ENCODE results near the gene CXADR.
"Not testable (repeated sequence)": the region's sequence is repeated elsewhere in the genome, so short reads cannot be mapped to it uniquely, and the experiment has no call there.

CXADR gene

GRCh38 chr21:17488620-17489019 lies 24.2 kb upstream of the CXADR start:
- Histone ChIP-seq H3K36me3 (ENCODE audit: control insufficient read depth, insufficient read depth, low read length) (no peaks in the 10 kb centered on the region), H3K4me1 (ENCODE audit: control insufficient read depth, insufficient read depth, low read length) (no peaks in the 10 kb centered on the region), H3K27me3 (ENCODE audit: control insufficient read depth, insufficient read depth, low read length) (no peaks in the 10 kb centered on the region), H3K9ac (ENCODE audit: low read depth, low read length) (no peak overlapping the region), H3K9me3 (ENCODE audit: control insufficient read depth, insufficient read depth, low read length) (no peaks in the 10 kb centered on the region), H3K4me3 (ENCODE audit: low read depth, low read length) (no peak overlapping the region)

GRCh38 chr21:17489565-17489964 lies 23.3 kb upstream of the CXADR start:
- not testable (repeated sequence) for H3K9ac ChIP-seq (ENCODE audit: low read depth, low read length); H3K27me3 ChIP-seq (ENCODE audit: control insufficient read depth, insufficient read depth, low read length); H3K4me1 ChIP-seq (ENCODE audit: control insufficient read depth, insufficient read depth, low read length); H3K4me3 ChIP-seq (ENCODE audit: low read depth, low read length); H3K9me3 ChIP-seq (ENCODE audit: control insufficient read depth, insufficient read depth, low read length); H3K36me3 ChIP-seq (ENCODE audit: control insufficient read depth, insufficient read depth, low read length)

GRCh38 chr21:17491716-17492414 lies 21.0 kb upstream of the CXADR start:
- H3K9me3 ChIP-seq (ENCODE audit: control insufficient read depth, insufficient read depth, low read length): no peaks in the 10 kb centered on the region
- H3K27me3 ChIP-seq (ENCODE audit: control insufficient read depth, insufficient read depth, low read length): no peaks in the 10 kb centered on the region
- no peaks in the 10 kb centered on the region for H3K4me1 ChIP-seq (ENCODE audit: control insufficient read depth, insufficient read depth, low read length)
- H3K36me3 ChIP-seq (ENCODE audit: control insufficient read depth, insufficient read depth, low read length): no peaks in the 10 kb centered on the region
- H3K9ac ChIP-seq (ENCODE audit: low read depth, low read length): no peak overlapping the region
- H3K4me3 ChIP-seq (ENCODE audit: low read depth, low read length): no peak overlapping the region

GRCh38 chr21:17492415-17493168 lies 20.3 kb upstream of the CXADR start:
- Histone ChIP-seq H3K9me3 (ENCODE audit: control insufficient read depth, insufficient read depth, low read length) (no peaks in the 10 kb centered on the region), H3K36me3 (ENCODE audit: control insufficient read depth, insufficient read depth, low read length) (no peaks in the 10 kb centered on the region), H3K9ac (ENCODE audit: low read depth, low read length) (no peak overlapping the region), H3K4me1 (ENCODE audit: control insufficient read depth, insufficient read depth, low read length) (no peaks in the 10 kb centered on the region), H3K27me3 (ENCODE audit: control insufficient read depth, insufficient read depth, low read length) (no peaks in the 10 kb centered on the region), H3K4me3 (ENCODE audit: low read depth, low read length) (no peak overlapping the region)

- no peaks in the 10 kb centered on the region for H3K4me1 ChIP-seq (ENCODE audit: control insufficient read depth, insufficient read depth, low read length)
- H3K36me3 ChIP-seq (ENCODE audit: control insufficient read depth, insufficient read depth, low read length): no peaks in the 10 kb centered on the region
- no peak overlapping the region for H3K4me3 ChIP-seq (ENCODE audit: low read depth, low read length)
- no peak overlapping the region for H3K9ac ChIP-seq (ENCODE audit: low read depth, low read length)
- H3K9me3 ChIP-seq (ENCODE audit: control insufficient read depth, insufficient read depth, low read length): no peaks in the 10 kb centered on the region
- no peaks in the 10 kb centered on the region for H3K27me3 ChIP-seq (ENCODE audit: control insufficient read depth, insufficient read depth, low read length)
Measured at GRCh38 chr21:17494051-17494450, 18.8 kb upstream of the CXADR start.

- H3K4me3 ChIP-seq (ENCODE audit: low read depth, low read length): no peak overlapping the region
- H3K4me1 ChIP-seq (ENCODE audit: control insufficient read depth, insufficient read depth, low read length): no peaks in the 10 kb centered on the region
- no peak overlapping the region for H3K9ac ChIP-seq (ENCODE audit: low read depth, low read length)
- no peaks in the 10 kb centered on the region for H3K36me3 ChIP-seq (ENCODE audit: control insufficient read depth, insufficient read depth, low read length)
- H3K27me3 ChIP-seq (ENCODE audit: control insufficient read depth, insufficient read depth, low read length): no peaks in the 10 kb centered on the region
- no peaks in the 10 kb centered on the region for H3K9me3 ChIP-seq (ENCODE audit: control insufficient read depth, insufficient read depth, low read length)
Measured at GRCh38 chr21:17495680-17496079, 17.2 kb upstream of the CXADR start.

GRCh38 chr21:17497316-17497715 lies 15.5 kb upstream of the CXADR start:
- no peak overlapping the region for H3K9ac ChIP-seq (ENCODE audit: low read depth, low read length)
- H3K4me1 ChIP-seq (ENCODE audit: control insufficient read depth, insufficient read depth, low read length): no peaks in the 10 kb centered on the region
- no peaks in the 10 kb centered on the region for H3K9me3 ChIP-seq (ENCODE audit: control insufficient read depth, insufficient read depth, low read length)
- H3K36me3 ChIP-seq (ENCODE audit: control insufficient read depth, insufficient read depth, low read length): no peaks in the 10 kb centered on the region
- H3K27me3 ChIP-seq (ENCODE audit: control insufficient read depth, insufficient read depth, low read length): no peaks in the 10 kb centered on the region
- no peak overlapping the region for H3K4me3 ChIP-seq (ENCODE audit: low read depth, low read length)

- H3K36me3 ChIP-seq (ENCODE audit: control insufficient read depth, insufficient read depth, low read length): no peaks in the 10 kb centered on the region
- no peak overlapping the region for H3K4me3 ChIP-seq (ENCODE audit: low read depth, low read length)
- H3K9me3 ChIP-seq (ENCODE audit: control insufficient read depth, insufficient read depth, low read length): no peaks in the 10 kb centered on the region
- H3K4me1 ChIP-seq (ENCODE audit: control insufficient read depth, insufficient read depth, low read length): no peaks in the 10 kb centered on the region
- no peaks in the 10 kb centered on the region for H3K27me3 ChIP-seq (ENCODE audit: control insufficient read depth, insufficient read depth, low read length)
- H3K9ac ChIP-seq (ENCODE audit: low read depth, low read length): no peak overlapping the region
Measured at GRCh38 chr21:17498586-17498985, 14.3 kb upstream of the CXADR start.

- no peak overlapping the region for H3K4me3 ChIP-seq (ENCODE audit: low read depth, low read length)
- no peaks in the 10 kb centered on the region for H3K27me3 ChIP-seq (ENCODE audit: control insufficient read depth, insufficient read depth, low read length)
- no peaks in the 10 kb centered on the region for H3K36me3 ChIP-seq (ENCODE audit: control insufficient read depth, insufficient read depth, low read length)
- H3K4me1 ChIP-seq (ENCODE audit: control insufficient read depth, insufficient read depth, low read length): no peaks in the 10 kb centered on the region
- H3K9me3 ChIP-seq (ENCODE audit: control insufficient read depth, insufficient read depth, low read length): no peaks in the 10 kb centered on the region
- no peak overlapping the region for H3K9ac ChIP-seq (ENCODE audit: low read depth, low read length)
Measured at GRCh38 chr21:17501107-17502006, 11.5 kb upstream of the CXADR start.

- not testable (repeated sequence) for H3K27me3 ChIP-seq (ENCODE audit: control insufficient read depth, insufficient read depth, low read length); H3K9me3 ChIP-seq (ENCODE audit: control insufficient read depth, insufficient read depth, low read length); H3K4me1 ChIP-seq (ENCODE audit: control insufficient read depth, insufficient read depth, low read length)
Measured at GRCh38 chr21:17502985-17503384, 9.9 kb upstream of the CXADR start.

GRCh38 chr21:17506951-17507350 lies 5.9 kb upstream of the CXADR start:
- Histone ChIP-seq H3K27me3 (ENCODE audit: control insufficient read depth, insufficient read depth, low read length) (no peaks in the 10 kb centered on the region), H3K9ac (ENCODE audit: low read depth, low read length) (no peak overlapping the region), H3K4me1 (ENCODE audit: control insufficient read depth, insufficient read depth, low read length) (no peaks in the 10 kb centered on the region)

More at GRCh38 chr21:17502985-17503384, 9.9 kb upstream of the CXADR start:
- not testable (repeated sequence) for H3K9ac ChIP-seq (ENCODE audit: low read depth, low read length); H3K4me3 ChIP-seq (ENCODE audit: low read depth, low read length); H3K36me3 ChIP-seq (ENCODE audit: control insufficient read depth, insufficient read depth, low read length)

More at GRCh38 chr21:17506951-17507350, 5.9 kb upstream of the CXADR start:
- Histone ChIP-seq H3K4me3 (ENCODE audit: low read depth, low read length) (no peak overlapping the region), H3K36me3 (ENCODE audit: control insufficient read depth, insufficient read depth, low read length) (no peaks in the 10 kb centered on the region), H3K9me3 (ENCODE audit: control insufficient read depth, insufficient read depth, low read length) (no peaks in the 10 kb centered on the region)

All from iPS-15b (cell line).